GM20431 (cell line): Measurements from ENCODE around the gene TXNDC5.
"Not testable (repeated sequence)": the region's sequence is repeated elsewhere in the genome, so short reads cannot be mapped to it uniquely, and the experiment has no call there.

Experiments
- in situ Hi-C: fragments of 300-500 bp; cut with MseI, MboI; formaldehyde crosslinking; loops from one replicate; pipeline ENCODE4 v1.15.0; 2020; ENCODE audit warnings: low sequenced_read_pairs; ENCODE audit not compliant: unreplicated experiment

The TXNDC5 gene

DNA sequence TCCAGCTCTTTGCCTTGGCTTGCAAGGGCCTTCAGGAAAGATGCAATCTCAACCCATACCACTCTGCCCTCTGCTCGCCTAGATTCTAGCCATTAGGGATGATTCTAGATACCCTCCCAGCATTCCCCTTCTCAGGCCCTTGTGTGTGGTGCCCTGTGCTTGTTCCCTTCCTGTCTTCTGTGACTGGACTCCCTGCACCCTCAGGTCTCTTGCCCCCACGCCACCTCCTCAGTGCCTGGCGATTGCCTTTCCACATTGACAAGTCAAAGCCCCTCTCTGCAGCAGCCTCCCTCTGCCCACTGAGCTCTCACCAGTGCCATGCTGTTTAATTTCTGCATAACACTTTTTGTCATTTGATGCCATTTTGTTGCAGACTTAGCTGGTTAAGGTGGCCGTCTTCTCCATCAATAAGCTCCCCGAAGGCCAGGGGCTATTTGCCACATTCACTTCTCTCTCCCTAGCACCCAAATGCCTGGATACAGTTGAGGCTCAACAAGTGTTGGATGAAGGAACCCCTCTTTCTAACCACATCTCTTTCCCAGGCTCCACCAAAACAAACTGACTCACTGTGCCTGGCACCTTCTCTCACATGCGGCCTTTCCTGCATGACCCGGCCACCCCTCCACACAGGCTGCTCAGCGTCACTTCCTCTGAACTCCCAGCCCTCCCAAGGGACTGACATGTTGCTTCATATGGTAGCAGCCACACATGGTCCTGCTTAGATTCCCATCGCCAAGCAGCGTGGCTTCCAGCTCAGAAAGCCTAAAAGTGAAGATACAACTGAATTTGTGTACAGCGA, 4.6 kb upstream of the TXNDC5 start:
- in situ Hi-C loops, result no loop called here

DNA sequence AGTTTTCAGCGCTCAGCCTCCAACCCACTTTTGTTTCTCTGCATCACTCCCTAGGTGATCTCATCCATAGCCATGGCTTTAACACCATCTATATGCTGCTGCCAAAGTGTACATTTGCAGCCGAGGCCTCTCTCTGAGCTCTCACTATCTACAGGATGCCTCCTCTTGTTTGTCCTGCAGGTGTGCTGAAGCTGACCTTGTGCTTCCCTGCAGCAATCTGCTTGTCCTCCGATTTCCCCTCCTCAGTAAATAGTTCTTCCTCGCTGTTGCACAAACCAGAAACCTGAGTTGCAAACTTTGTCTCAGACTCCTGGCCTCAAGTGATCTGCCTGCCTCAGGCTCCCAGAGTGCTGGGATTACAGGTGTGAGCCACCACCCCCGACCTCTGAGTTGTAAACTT, 3.7 kb upstream of the TXNDC5 start:
- in situ Hi-C loops, result no loop called here

DNA sequence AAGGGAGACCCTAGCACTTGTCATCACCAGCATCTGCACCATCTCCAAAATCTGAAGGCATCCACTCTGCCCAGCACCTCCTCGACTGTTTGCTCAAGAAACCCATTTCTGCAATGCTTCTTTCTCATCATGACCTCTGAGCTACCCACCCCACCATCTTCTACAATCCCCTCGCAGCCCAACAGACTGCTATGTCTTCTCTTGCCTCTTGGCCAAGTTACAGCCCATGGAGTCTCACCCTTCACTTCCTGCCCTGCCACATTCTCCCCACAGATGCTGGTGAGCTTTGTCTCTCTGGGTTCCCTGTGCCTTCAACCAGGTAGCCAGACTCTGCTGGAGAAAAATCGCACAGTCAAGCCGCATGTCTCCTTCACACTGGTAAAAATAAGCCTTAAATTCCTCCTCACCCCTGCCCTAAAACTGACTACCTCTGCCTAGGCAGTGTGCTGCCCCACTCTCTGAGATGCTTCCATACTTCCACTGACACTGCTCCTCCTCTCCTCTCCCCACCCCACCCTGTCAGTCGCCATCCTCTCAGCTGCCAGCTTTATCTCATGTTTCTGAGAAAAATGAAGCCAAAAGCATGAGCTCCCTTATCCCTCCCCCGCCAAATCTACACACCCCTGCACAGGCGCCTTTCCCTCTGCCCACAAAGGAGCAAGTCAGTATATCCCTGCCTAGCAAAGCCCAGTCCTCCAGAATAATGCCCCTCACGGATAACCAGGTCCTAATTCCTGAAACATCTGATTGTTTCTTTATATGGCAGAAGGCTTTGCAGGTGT, 2.3 kb upstream of the TXNDC5 start:
- in situ Hi-C loops, result no loop called here

DNA sequence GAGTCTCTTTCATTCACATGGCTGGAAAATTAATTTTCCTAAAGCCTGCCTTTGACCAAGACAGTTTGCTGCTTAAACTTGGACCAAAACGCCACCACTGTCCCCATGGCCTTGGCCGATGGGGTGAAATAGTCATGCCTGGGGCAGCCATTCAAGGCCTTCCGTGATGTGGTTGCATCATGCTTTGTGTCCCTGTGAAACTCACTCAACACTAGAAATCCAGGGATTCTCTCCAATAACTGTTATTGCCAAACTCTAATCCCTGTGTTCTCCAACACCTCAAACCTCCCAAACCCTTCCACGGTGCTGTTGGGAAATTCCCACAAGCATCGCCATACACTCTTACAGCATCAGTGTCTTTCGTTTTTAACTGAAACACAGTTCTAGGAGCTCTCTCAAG, 1.4 kb upstream of the TXNDC5 start:
- in situ Hi-C loops, result no loop called here

DNA sequence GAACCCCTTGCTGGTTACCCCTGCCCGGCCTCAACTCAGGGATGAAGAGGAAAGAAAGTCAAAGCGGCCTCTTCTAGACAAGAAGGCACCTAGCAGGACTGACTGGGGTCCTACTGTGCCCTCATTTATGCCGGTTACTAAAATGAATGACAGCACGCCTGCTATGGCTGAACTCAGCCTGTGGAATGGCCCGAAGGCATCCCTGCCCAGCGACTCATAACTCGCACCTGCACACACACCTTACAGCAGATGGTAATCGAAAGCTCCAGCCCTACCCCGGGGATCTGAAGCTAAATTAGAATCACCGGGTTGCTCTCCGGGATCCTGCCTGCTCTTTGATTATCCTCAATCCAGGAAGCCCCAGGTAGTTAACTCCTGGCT, 747 bp upstream of the TXNDC5 start:
- in situ Hi-C loops, result no loop called here

DNA sequence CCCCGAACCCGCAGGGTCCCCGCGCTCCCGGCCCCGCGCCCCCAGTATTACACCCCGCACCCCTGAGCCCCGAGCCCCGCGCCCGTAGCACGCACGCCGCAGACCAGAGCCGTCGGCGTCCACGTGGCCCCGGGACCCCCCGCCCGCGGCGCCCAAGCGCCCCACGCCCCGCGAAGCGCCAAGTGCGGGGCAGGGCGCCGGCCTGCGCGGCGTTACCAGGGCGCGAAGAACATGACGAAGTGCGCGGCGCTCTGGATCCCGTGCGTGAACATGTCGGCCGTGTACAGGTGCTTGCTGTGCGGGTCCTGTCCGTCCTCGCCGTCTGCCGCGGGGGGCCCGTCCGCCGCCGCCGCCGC, 312 bp downstream of the TXNDC5 start:
- in situ Hi-C loops, result no loop called here

DNA sequence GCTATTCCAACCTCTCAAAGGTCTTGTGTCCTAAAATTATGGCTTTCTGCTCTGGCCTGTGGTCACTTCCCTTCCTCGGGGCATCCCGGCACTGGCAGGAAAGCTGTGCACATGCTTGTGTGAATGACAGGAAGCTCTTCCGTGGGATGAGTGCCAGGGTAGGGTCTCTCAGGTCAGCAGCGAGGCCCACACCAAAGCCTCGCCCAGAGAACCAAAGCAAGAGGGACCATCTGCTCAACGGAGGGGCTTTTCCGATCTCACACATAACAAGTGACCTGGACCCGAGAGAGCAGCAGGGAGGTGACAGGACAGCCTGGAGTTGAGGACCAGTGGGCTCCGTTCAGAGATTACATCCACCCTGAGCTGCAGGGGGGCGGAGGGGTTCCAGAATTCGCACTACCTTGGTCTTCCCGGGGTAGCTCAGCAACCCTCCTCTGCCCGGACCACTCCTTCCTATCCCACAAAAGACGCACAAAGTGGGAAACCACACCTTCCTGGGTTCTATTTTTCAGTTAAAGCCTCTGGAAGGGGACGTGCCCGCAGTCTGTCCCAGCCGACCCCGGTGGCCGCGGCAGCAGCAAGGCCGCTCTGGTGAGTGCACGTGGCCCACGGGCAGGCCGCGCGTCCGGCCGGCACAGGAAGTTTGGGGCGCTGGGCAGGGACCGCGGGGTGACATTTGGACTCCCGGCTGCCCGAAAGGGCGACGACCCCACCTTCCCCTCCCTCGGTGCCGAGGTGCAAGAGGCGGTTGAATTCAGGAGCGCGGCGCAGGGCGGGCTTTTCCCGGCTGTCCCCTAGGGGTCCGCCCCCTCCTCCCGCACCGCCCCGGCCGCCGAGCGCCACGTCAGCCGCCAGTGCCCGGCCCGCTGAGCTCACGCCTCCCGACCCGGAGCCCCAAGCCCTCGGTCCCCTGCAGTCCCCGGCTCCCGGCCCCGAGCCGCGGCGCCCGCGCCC, 988 bp downstream of the TXNDC5 start:
- in situ Hi-C loops, result no loop called here

DNA sequence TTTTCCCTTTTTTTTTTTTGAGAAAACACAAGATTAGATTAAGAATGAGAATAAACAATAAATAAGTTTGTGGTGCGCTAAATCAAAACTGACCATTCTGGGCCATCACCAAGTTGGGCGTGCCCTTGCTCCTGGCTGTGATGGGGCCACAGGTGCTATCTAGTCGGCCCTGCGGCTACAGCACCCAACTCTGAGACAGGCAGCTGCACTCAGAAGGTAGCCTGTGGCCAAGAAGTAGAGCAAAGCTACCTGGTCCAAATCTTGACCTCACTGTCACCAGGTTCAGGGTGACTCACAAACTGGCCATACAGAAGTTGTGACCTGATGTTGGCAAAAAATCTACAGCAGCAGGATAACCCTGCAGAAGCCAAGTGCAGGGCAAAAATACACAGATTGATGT, 3.4 kb downstream of the TXNDC5 start:
- in situ Hi-C loops, result no loop called here

DNA sequence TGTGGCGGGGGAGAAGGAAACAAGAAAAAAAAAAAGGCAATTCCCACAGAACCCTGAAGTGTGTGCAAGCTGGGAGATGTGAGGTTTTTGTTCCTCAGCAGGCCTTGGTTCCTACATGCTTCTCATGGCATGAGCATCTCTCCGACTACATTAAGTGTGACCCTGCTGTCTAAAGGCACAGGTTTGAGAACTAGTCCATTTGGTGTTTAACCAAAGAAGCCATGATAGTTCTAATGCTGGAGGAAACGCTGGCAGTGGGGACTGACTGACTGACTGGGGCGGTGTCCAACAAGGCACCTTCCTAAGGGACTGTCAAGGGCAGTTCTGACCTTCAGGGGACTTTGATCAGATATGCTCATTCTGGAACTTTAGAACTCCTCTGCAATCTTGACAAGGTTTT, 3.8 kb downstream of the TXNDC5 start:
- in situ Hi-C loops, result no loop called here

DNA sequence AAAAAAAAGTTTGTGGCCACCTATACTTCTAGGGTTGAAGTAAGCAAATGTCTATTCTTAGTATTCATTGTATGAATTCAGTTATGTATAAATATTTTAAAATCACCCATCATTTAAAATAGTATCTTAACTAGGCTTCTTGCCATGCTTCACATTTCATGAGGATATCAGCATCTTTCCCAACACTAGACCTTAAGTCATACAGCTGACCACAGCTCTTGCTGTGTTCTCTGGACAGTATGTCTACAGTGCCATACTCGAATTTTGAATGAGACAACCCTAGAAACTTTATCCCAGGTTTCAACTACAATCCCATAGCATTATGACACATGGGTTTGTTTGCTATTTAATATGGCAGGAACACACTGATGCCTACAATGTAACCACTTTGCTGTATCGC, 5.2 kb downstream of the TXNDC5 start:
- in situ Hi-C loops, result no loop called here

DNA sequence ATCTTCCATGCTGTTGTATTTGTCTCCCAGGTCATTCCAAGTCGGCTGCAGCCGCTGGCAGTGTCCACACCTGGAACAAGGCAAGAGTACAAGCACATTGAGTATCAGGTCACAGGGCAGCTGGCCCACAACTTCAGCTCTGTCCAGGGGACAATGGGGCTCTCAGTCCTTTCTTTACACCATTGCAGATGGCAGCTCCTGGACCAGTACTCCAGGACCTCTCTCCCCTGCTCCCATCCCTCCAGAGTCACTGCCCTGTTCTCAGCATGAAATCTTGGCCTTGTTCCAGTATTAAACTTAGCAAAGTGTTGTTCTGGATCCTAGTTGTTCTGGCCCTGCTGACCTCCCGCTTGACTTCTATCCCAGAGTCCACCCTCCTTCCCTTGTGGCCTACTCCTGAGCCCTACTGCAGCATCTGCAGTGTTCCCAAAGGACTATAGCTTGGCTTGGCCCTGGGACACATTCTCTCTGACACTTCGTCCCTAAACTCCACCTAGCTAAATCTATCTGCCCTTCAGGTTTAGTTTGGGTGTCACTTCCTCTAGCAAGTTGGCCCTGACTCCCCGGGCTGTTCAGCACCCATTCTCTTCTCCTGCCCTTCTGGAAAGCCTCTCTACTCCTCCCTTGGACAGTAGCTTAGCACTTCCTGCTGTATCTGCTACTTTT, 5.8 kb downstream of the TXNDC5 start:
- in situ Hi-C loops, result no loop called here

DNA sequence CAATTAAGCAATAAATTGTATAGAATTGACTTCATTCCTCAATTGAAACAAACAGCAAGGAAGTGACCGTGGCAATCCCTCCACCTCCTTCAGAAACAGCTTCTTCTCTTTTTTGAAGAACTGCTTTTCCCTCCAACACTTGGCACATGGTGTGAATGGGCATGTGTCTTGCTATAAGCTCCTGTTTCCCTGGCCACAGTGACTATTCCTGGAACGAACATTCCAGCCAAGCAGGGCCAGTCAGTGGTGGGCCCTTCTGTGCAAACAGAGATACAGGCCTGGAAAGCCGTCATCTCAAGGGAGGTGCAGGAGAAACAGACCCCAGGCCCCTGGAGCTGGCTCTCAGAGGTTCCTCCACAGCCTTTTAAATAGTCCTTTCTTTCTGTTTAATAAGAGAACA, 6.9 kb downstream of the TXNDC5 start:
- in situ Hi-C loops, result no loop called here

DNA sequence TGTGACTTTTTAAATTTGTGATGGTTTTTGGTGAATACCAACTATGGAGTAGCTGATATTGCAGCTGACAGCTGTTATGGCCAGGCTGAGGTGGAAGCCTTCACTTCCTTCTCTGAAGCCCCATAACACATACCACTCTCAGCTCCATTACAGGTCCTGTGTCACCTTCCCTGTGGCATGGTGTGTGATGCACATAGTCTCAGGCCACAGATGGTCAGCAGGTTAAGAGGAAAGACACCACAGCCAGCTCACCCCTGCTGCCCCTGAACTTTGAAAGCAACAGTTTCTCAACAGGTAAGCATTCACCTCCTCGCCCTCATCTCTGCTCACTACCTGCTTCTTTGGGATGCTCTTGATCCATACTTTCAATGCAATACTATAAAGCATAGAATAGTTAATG, 7.7 kb downstream of the TXNDC5 start:
- in situ Hi-C loops, result no loop called here

DNA sequence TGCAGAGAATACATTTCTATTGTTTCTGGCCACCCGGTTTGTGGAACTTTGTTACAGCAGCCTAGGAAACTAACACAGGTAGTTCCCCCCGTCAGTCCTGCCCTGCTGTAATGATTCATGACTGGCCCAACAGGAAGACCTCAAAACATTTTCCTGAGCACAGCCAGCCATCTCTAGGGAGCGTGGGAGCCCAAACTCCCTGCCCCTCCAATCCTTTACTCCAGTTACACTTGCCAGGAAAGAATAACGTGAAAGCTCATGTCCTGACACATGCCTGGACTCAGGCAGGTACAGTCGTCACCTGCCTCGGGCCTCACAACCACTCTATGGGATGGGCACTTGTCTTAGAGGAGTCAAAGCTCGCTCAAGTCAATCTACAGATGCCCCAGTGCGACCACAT, 8.4 kb downstream of the TXNDC5 start:
- in situ Hi-C loops, result no loop called here

DNA sequence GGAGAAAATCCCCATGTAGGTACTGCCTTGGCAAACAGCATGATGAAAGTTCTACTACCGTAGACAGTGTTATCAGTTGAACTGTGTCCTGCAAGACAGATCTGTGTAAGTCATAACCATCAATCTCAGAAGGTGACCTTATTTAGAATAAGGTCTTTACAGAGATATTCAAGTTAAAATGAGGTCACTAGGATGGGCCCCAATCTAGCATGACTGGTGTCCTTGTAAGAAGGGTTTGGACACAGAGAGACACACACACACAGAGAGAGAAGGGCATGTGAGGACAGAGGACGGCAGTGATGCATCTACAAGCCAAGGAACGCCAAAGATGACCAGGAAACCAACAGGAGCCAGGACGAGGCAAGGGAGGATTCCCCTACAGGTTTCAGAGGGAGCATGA, 8.8 kb downstream of the TXNDC5 start:
- in situ Hi-C loops, result no loop called here

DNA sequence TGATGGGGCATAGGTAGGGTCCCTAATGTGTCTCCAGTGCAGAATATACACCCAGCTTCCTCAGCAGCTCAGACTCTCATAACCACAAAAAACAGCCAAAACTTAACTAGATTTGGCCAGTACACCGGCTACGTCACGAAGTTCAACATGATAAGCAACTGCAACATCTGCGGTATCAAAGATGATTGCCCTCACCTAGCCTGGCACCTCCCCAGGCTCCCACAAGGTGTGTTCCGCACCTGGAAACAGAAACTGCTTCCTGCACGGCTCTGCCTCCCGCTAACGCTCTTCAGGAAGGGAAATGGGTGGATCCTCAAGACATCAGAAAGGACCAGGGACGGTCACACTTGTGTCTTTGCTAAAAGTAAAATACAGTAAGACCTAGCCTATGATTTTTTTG, 9.5 kb downstream of the TXNDC5 start:
- in situ Hi-C loops, result no loop called here

DNA sequence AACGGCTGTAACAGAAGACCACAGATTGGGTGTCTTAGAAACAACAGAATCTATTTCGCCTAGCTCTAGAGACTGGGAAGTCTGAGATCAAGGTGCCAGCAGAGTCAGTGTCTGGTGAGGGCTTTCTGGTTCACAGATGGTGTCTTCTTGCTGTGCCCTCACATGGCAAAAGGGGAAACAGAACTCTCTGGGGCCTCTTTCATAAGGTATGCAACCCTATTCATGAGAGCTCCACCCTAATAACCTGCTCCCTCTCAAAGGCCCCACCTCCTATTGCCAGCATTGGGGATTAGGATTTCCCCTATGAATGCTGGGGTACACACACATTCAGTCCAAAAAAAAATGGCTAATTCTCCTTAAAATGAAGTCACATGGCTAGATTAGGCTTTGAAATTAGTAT, 10.0 kb downstream of the TXNDC5 start:
- in situ Hi-C loops, result no loop called here

DNA sequence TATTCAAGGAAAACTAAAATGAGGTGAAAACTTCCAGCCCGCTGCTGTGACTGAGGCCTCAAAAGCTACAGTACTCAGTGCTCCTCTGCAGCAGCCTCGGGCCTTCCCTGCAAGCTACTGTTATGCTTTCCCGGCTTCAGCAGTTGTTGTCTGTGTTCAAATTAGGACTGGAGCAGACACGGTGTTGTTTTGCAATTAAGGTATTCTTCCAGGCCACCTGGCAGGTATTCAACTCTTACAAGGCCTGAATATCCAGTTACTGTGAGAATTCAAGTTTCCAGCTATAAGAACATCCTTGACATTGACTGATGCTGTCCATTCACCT, 10.7 kb downstream of the TXNDC5 start:
- in situ Hi-C loops, result no loop called here

DNA sequence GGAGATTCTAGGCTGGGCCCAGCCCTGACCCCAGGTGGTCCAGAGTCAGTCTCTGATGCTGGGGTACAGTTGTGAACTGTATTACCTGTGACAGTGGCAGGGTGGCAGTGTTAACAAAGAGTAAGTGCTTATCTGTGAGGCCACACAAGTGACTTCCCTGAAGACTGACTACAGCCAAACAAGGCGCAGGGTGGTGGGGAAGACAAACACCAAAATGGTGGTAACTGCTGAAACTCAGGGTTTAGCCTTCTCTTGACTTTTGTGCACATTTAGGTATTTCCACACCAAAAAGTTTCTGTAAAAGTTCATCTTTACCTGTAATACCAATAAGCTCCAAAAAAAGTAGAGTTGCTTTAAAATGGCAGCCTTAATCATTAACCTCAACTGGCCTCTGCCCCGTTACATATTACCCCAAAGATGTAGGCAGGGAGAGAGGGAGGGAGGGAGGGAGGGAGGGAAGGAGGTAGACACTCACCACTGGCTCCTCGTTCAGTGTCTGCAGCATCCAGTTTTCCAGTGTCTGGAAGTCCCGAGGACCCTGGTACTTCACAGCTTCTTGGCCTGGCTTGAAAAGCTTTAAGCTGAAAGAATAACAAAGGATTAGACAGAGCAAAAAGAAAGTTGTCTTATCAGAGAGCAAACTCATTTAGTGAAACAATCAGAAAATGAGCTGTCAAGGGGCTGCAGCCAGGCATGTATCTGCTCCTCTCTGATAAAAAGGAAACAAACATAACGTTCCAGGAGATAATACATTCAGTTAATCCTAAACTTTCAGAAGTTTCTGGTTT, 11.3 kb downstream of the TXNDC5 start:
- in situ Hi-C loops, result no loop called here

DNA sequence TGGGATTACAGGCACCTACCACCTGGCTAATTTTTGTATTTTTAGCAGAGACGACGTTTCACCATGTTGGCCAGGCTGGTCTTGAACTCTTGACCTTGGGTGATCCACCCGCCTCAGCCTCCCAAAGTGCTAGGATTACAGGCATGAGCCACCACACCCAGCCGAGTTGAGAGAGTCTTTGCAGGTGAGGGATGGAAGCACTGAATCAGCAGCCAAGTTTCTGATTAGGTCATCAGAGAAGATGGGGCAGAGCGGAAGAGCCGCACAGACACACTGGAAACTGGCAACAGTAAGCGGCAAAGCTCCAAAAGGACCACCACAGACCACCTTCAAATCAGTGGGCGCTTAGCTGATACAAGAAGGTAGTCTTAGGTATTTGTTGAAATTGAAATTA, 12.4 kb downstream of the TXNDC5 start:
- in situ Hi-C loops, result not testable (repeated sequence)
